Panc1 (cell line): Measurements from ENCODE around the gene HOXA9. TPM values are rescaled to one million over a fixed set of nuclear protein-coding genes. Genes with fewer than 3 reads are reported as not detected.

Source experiments
- ATAC-seq: fragments of 200-7000 bp; cut with Tn5 transposase; 2 replicates; pipeline ENCODE4 v1.9.1; 2020; ENCODE audit warnings: mild to moderate bottlenecking, moderate library complexity
- BruUV-seq: library from RNA; stranded (reverse); fragments of 400-500 nt; replicated peaks from 2 replicates; lab custom pipeline; 2021; lab: Mats Ljungman, UMichigan
- CTCF ChIA-PET: fragments of 300-600 bp; sonication (Branson Sonifier 250); formaldehyde crosslinking; loops from one replicate; lab custom pipeline; 2022; ENCODE audit warnings: antibody characterized with exemption; lab: Charles Lee
- POLR2A ChIA-PET: fragments of 300-600 bp; sonication (Branson Sonifier 250); formaldehyde crosslinking; loops from one replicate; lab custom pipeline; 2022; ENCODE audit warnings: antibody characterized with exemption; lab: Charles Lee
- DNase-seq: peaks from one replicate; pipeline ENCODE4 v3.0.0-alpha.2; 2010; ENCODE audit warnings: low read depth, low spot score
- H3K27ac ChIP-seq: 2 replicates; pipeline ENCODE4 v1.5.1; 2011; ENCODE audit warnings: mild to moderate bottlenecking, low read length, inconsistent platforms
- H3K27me3 ChIP-seq: fragments of 200-500 bp; sonication (Bioruptor generic); 2 replicates; pipeline ENCODE4 v1.6.0; 2014; ENCODE audit warnings: low read length, inconsistent platforms; ENCODE audit not compliant: control insufficient read depth, insufficient read depth
- H3K36me3 ChIP-seq: fragments of 200-500 bp; sonication (Bioruptor generic); 2 replicates; pipeline ENCODE4 v1.5.1; 2014; ENCODE audit warnings: inconsistent platforms, mild to moderate bottlenecking, low read length, moderate library complexity; ENCODE audit not compliant: control insufficient read depth, insufficient read depth
- H3K4me1 ChIP-seq: 2 replicates; pipeline ENCODE4 v1.5.1; 2011; ENCODE audit warnings: inconsistent platforms, mild to moderate bottlenecking, low read length, moderate library complexity; ENCODE audit not compliant: control insufficient read depth, insufficient read depth
- H3K4me3 ChIP-seq, 2 experiments: 2 replicates each; pipeline ENCODE4 v1.5.1; 2011 to 2012; ENCODE audit warnings: low read depth in 2 of 2, low read length in 2 of 2, mild to moderate bottlenecking in 2 of 2, inconsistent platforms in 1 of 2, moderate library complexity in 1 of 2
- H3K9me3 ChIP-seq: fragments of 200-500 bp; sonication (Bioruptor generic); 2 replicates; pipeline ENCODE4 v1.5.1; 2014; ENCODE audit warnings: low read depth, mild to moderate bottlenecking, inconsistent platforms, low read length, moderate library complexity; ENCODE audit not compliant: control insufficient read depth, insufficient read depth
- CTCF ChIP-seq: fragments of 450-650 bp; IDR thresholded peaks from 2 replicates; pipeline ENCODE4 v1.5.1; 2017; ENCODE audit warnings: mild to moderate bottlenecking
- POLR2AphosphoS5 ChIP-seq: IDR thresholded peaks from 2 replicates; pipeline ENCODE4 v1.6.1; 2012; ENCODE audit warnings: mild to moderate bottlenecking, low read depth, low read length, moderate library complexity
- REST ChIP-seq, 2 experiments: IDR thresholded peaks; 2 replicates each; pipeline ENCODE4 v1.6.1; 2011 to 2012; ENCODE audit warnings: low read depth in 2 of 2, control low read depth in 1 of 2, low read length in 1 of 2, mild to moderate bottlenecking in 1 of 2, moderate library complexity in 1 of 2; ENCODE audit not compliant: insufficient read depth in 1 of 2
- SIN3A ChIP-seq: IDR thresholded peaks from 2 replicates; pipeline ENCODE4 v1.6.1; 2012; ENCODE audit warnings: low read depth, mild to moderate bottlenecking, low read length, moderate library complexity, borderline replicate concordance; ENCODE audit not compliant: insufficient read depth
- TCF7L2 ChIP-seq: IDR thresholded peaks from 2 replicates; pipeline ENCODE4 v1.6.1; 2011; ENCODE audit warnings: mild to moderate bottlenecking, low read depth, low read length, inconsistent platforms
- in situ Hi-C: cut with HindIII; loops from 2 replicates; pipeline ENCODE4 v1.10.0; 2016; ENCODE audit warnings: low sequenced_read_pairs, low pct_unique_long_range_greater_than_20kb
- intact Hi-C: fragments of 100-400 bp; cut with micrococcal nuclease; formaldehyde crosslinking; loops from one replicate; pipeline ENCODE4 v1.10.0; 2022; ENCODE audit not compliant: unreplicated experiment
- total RNA-seq: library from RNA; stranded (reverse); gene quantifications from one replicate; pipeline ENCODE4 v1.2.1, GENCODE V29; 2021; ENCODE audit not compliant: unreplicated experiment

HOXA9 gene
- total RNA-seq, 1 experiment from 2014 or later = not detected

GRCh38 chr7:27166531-27167505 is 1.5 kb upstream of the HOXA9 start:
- DNase-seq = no peak
- intact Hi-C loops (no loop called here), in situ Hi-C loops (no loop called here)
- H3K36me3 ChIP-seq = no peaks in the 10 kb centered on the region; the same call in 1 of the 2 replicates
- ATAC-seq = no peak
- no peaks in the 10 kb centered on the region for H3K9me3 ChIP-seq
- ChIA-PET CTCF (interaction anchor here (0.7 kb wide), 1 partner anchor 339 kb away, joined by 7 read pairs; no protein-coding TSS in a partner anchor), POLR2A (no interaction called here)
- H3K27me3 ChIP-seq = no peaks in the 10 kb centered on the region
- peaks cover 5% of the 10 kb centered on the region; the same call in 1 of the 2 replicates for H3K4me1 ChIP-seq
- H3K4me3 ChIP-seq = no peak overlapping the region
- no peak for TF ChIP-seq POLR2AphosphoS5
- TF ChIP-seq CTCF = no peak
- no peak for TF ChIP-seq REST (IDR thresholded peaks at IDR 0.05; ENCODE audit: insufficient read depth in 1 of 2, low read depth in 2 of 2, low read length in 1 of 2)
- no peak for TF ChIP-seq TCF7L2
- no peak for TF ChIP-seq SIN3A
- H3K27ac ChIP-seq = no peak overlapping the region
- no TSS peak for BruUV-seq

- DNase-seq = no peak
- no peak overlapping the region for H3K27ac ChIP-seq
- in situ Hi-C loops = no loop called here
Observed at GRCh38 chr7:27165996-27166530, 726 bp upstream of the HOXA9 start.

More at GRCh38 chr7:27165996-27166530, 726 bp upstream of the HOXA9 start:
- CTCF ChIA-PET = interaction anchor here (0.7 kb wide), 1 partner anchor 338 kb away, joined by 7 read pairs; no protein-coding TSS in a partner anchor
- peaks cover 5% of the 10 kb centered on the region; the same call in 1 of the 2 replicates for H3K4me1 ChIP-seq
- no peak for ATAC-seq
- POLR2A ChIA-PET = no interaction called here
- no peaks in the 10 kb centered on the region for H3K9me3 ChIP-seq
- intact Hi-C loops = no loop called here
- TF ChIP-seq POLR2AphosphoS5 (no peak), CTCF (no peak), REST (IDR thresholded peaks at IDR 0.05; ENCODE audit: insufficient read depth in 1 of 2, low read depth in 2 of 2, low read length in 1 of 2) (no peak), TCF7L2 (no peak), SIN3A (no peak)
- no peaks in the 10 kb centered on the region for H3K27me3 ChIP-seq
- H3K4me3 ChIP-seq = no peak overlapping the region
- no TSS peak for BruUV-seq
- no peaks in the 10 kb centered on the region; the same call in 1 of the 2 replicates for H3K36me3 ChIP-seq
